GM19351 (cell line): ENCODE data around the gene DOK5.
"Not testable (repeated sequence)": the region's sequence is repeated elsewhere in the genome, so short reads cannot be mapped to it uniquely, and the experiment has no call there.

Experiments used
- ATAC-seq: cut with Tn5 transposase; IDR thresholded peaks from one replicate; pipeline ENCODE4 v1.9.1; 2021; ENCODE audit warnings: mild to moderate bottlenecking, moderate library complexity; ENCODE audit not compliant: unreplicated experiment

DOK5 gene

DNA sequence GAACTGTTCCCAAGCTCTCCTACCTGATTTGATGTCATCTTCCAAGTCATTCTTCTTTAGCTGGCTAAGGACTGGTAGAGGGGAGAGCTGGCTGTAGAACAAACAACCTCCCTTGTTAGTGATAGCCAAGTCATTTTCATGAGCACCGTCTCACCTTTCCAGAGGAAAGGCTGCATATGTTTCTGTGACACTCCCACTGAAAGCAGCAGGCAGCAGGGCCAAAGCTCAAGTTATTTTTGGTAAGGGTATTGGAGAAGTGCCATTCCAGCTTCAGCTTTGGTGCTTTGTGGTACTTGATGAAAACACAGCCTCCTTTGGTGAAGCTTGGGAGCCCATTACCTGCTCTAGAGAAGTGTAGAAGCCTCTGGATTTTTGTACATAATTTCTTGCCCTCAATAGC lies 5.4 kb upstream of the DOK5 start:
- no peak for ATAC-seq

- ATAC-seq: no peak
Observed at GRCh38 chr20:54470697-54471096, 4.7 kb upstream of the DOK5 start.

- ATAC-seq: no peak
Observed at GRCh38 chr20:54472607-54473006, 2.8 kb upstream of the DOK5 start.

DNA sequence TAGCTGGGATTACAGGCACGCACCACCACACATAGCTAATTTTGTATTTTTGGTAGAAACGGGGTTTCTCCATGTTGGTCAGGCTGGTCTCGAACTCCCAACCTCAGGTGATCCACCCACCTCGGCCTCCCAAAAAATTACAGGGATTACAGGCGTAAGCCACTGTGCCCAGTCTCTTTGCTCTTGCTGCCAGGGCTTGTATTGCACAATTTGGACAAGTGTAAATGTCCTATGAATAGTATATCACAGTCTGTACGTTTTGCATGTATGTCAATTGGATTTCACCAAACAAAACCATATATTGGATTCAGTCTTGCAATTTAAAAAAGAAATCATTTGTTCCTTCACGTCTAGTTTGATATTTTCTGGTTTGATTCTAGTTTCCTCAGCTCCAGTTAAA lies 2.1 kb upstream of the DOK5 start:
- no peak for ATAC-seq

DNA sequence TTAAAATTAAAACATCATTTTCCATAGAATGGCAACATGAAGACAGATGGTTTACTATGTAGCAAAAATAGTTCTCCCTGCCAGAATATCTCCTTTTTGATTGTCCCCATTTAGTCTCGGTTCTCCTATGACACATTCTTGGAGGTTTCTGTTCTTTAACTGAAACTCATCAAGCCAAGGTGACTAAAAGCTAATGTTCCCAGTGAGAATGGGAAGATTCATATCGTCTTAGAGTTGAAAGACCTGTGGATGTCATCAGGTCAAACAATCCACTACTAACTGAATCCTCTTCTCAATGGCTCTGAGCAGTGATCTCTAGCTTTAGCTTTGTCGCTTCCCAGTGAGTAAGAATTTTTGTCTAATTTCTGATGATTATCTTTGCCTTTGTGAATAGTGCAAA lies 1.3 kb upstream of the DOK5 start:
- no peak for ATAC-seq

DNA sequence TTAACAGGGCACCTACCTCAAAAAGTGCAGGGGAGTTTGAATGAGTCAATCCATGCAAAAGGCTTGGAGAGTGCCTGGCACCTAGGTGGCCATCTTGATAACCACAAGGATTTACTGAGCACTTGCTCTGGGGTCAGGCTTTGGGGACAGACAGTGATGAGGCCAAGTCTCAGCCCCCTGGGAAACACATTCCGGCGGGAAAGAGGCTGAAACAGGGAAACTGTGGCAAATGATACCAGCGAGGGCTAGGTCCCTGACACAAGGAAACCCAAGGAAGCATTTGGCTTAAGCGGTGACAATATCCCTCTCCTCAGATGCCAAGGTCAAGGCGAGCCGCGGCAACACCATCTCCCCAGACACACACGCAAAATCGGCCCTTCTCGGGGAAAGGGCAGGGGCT lies 527 bp upstream of the DOK5 start:
- ATAC-seq: no peak

DNA sequence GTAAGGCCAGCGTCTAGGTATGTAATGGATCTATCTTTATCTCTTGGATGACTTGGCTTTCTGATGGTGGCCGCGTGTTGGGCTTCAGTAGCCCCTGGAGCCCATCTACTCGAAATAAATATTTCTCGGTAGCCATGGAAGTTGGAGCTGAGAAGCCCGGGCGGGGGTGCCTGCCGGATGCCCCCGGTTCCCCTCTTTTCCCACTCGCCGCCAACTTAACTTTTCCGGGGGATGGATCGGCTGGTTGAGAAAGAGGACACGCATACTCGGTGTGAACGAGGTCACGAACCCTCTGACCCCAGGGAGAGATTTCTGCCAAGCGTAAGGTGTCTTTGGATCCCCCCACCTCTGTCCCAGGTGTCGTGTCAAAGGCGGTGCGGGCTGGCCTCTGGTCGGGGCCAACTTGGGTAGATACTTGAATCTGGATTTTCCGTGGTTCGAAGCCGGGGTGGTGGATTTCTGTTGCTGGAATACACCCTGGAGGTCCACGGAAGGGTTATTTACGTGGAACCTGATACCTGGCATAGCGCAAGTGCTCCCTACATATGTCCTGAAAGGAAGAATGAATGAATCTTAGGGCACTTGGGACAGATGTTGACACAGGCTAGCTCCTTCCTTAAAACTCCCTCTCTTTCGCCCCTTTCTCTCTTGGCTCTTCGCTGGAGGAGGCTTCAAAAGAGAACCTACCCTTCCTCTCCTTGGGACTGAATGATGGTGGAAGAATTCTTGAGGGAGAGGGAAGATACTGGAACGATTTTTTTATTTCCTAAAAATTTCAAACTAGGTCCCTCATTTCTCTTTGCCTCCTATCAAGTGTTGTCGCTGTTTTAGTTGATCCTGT lies 996 bp downstream of the DOK5 start:
- no peak for ATAC-seq

GRCh38 chr20:54477191-54477955 lies 2.0 kb downstream of the DOK5 start:
- no peak for ATAC-seq

GRCh38 chr20:54479138-54479906 lies 3.9 kb downstream of the DOK5 start:
- ATAC-seq: no peak

DNA sequence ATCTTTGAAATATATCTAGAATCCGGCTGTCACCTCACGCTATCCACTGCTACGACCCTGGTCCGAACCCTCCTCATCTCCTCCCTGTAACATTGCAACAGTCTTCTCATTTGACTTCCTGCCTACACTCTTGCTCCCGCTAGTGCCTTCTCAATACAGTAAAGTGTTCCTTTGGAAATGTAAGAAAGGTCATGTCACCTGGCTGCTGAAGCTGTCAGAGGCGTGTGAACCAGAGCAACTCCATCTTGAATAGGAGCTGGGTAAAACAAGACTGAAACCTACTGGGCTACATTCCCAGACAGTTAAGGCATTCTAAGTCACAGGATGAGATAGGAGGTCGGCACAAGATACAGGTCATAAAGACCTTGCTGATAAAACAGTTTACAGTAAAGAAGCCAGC lies 4.5 kb downstream of the DOK5 start:
- ATAC-seq: not testable (repeated sequence)

GRCh38 chr20:54481442-54481841 lies 6.0 kb downstream of the DOK5 start:
- no peak for ATAC-seq

GRCh38 chr20:54485631-54486030 lies 10.2 kb downstream of the DOK5 start:
- no peak for ATAC-seq

GRCh38 chr20:54486585-54486984 lies 11.2 kb downstream of the DOK5 start:
- ATAC-seq: no peak

GRCh38 chr20:54488442-54488841 lies 13.0 kb downstream of the DOK5 start:
- no peak for ATAC-seq

- ATAC-seq: no peak
Observed at GRCh38 chr20:54491506-54491905, 16.1 kb downstream of the DOK5 start.

GRCh38 chr20:54494303-54495006 lies 19.1 kb downstream of the DOK5 start:
- ATAC-seq: no peak

- ATAC-seq: no peak
Observed at GRCh38 chr20:54497931-54498718, 22.7 kb downstream of the DOK5 start.

GRCh38 chr20:54499111-54499510 lies 23.7 kb downstream of the DOK5 start:
- ATAC-seq: no peak

DNA sequence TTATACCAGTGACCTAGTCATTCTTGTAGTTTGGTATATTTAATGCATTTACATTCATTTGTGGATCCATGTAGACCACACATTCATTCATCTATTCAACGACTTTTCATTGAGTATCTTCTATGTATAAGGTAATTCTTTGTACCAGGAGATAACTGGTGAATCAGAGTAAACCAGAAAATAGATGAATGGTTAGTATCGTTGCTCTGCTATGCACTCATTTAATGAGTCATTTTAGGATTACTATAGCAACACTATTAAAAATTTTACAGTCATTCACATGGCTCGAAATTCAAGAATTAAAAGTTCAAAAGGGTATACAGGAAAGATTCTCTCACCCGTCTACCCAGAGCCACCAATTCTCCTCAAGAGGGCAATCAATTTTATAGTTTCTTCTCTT lies 26.8 kb downstream of the DOK5 start:
- no peak for ATAC-seq

DNA sequence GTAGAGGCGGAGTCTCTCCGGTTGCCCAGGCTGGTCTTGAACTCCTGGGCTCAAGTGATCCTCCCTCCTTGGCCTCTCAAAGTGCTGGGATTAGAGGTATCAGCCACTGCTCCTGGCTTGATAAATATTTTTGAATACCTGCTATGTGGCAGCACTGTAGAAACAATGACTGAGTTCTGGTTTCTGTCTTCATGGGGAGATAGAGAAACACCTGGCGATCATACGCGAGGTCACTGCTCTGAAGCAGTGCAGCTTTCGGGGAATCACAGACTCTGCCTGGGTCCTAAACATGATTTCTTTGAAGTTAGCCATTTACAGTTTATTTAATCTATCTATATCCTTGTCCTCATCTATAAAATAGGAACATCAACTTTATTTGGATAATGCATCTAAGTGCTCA lies 31.2 kb downstream of the DOK5 start:
- ATAC-seq: no peak
